HG02610 (cell line): ENCODE data around the gene PTPRD.
"Not testable (repeated sequence)": the region's sequence is repeated elsewhere in the genome, so short reads cannot be mapped to it uniquely, and the experiment has no call there.

ENCODE experiments used
- ATAC-seq: cut with Tn5 transposase; IDR thresholded peaks from one replicate; pipeline ENCODE4 v1.9.1; 2021; ENCODE audit warnings: mild to moderate bottlenecking, moderate library complexity; ENCODE audit not compliant: unreplicated experiment

PTPRD gene

DNA sequence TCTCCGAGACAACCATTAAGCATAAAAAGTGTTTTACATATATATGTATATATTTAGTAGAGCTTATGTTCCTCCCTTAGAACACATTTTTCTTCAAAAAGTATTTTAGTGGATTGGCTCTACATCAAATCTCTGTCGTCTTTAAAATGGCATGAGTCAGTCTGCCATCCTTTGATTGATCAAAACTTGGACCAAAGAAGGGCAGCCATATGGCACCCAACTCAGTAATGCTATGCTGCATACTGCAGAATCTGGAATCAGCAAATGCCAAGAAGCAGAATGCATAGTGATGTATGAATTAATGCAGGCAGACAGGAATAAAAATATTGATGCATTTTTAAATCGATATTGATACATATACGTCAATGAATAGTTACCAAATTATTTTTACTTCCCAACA, 1074.4 kb downstream of the PTPRD start:
- no peak for ATAC-seq

DNA sequence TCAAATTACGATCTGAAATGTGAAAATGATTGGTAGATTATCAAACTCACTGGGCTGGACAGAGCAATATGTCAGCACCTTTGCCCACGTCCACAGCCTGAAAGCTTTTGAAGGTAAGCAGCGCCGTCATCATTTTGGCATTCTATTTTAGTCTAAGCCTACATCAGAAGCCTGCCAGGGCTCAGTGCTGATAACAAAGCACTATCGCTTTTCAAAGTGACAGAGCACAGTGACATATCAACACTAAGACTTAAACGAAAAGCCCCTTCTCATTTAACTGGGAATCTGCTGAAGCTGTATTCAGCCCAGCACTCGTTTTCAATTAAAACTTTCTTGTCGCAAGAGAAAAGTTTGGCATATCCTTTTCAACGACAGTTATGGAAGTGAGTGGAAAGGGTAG, 1076.3 kb downstream of the PTPRD start:
- no peak for ATAC-seq

DNA sequence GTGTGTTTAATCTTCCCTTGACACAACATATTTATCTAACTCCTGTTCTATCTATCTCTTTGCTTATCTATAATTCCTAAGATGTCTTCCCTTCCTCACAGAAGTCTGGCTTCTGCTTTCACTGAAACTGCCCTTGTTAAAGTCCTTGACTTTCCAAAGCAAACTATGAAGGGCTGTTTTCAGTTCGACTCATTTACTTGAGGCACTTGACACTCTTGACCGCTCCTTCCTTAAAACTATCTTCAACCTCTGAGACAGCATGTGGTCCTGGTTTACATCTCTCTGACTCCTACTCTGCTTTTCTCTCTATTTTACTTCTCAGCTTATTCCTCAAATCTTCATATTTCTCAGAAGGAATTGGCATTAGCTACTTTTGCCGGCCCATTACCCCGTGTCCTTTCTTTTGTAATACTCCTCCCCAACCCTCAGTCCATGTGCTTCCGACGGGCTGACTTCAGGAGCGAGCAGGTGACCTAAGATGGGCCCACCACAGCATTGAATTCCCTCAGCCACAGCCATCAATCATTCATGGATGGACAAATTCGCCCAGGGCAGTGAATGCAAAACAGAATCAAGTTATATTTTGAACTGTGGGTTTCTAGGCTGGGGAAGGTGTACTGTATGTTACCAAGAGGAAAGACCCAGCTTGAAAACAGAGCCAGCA, 1089.2 kb downstream of the PTPRD start:
- no peak for ATAC-seq

DNA sequence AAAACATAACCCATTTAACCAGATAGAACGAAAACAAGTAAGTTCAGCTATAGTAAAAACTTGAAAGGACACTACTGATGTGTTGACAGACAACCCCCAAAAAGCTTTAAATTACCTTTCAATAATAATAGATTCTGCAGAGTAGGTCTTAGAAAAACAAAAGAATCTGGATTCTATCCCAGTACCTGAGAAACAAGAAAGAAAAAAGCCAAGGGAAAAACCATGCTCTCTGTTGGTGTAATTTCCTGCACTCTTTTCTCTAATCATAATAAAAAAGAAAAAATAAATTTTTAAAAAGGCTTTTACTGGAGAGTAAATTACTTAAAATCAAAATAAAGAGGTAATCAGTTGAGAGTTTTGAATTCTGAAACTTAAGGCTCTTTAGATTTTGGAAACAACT, 1090.4 kb downstream of the PTPRD start:
- ATAC-seq: no peak

DNA sequence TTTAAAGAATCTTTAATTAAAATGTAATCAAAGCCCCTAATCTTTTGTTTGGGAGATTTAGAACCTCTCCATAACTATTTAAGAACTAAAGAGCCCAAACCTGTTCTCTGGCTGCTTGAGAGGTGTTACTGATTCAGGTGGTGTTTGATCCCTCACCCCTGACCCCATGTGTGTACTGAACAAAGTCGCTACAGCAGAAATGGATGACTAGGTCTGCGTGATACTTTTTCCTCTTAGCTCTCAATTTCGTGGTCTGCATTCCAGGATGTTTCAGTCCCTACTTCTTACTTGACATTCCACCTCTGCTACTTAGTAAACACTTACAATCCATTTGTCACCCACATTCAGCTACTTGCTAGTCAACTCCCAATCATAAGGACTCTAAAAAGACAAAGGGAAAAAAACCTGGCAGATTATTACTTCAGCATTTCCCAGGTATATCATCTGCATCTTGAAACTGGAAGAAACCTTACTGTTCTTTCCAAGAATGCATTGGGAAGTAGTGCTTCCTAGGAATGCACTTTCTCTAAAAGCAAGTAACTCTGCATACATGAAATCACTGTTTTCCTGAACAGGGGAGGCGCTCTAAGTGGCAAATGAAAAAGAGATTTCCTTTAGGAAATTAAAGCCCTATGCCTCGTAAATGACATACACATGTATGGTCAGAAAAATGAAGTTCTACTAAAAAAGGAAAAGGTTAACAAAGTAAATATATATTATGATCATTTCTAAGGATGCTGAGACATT, 1091.6 kb downstream of the PTPRD start:
- ATAC-seq: no peak

DNA sequence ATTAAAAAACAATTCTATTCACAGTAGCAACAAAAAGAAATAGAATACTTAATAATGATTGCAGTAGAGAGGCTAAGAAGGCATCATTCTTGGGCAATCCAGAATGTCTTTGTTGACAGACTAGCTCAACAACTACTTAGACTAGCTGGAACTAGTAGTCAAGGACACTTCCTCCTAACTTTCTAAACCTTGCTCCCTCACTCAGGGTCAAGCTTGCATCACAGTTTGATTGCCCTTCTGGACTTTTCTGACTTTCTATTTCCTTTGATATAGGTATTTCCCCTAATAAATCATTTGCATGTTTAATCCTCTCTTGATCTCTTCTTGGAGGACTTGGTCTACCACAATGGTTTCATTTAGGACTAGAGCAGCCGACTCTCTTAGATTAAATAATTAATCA, 1107.9 kb downstream of the PTPRD start:
- ATAC-seq: no peak

DNA sequence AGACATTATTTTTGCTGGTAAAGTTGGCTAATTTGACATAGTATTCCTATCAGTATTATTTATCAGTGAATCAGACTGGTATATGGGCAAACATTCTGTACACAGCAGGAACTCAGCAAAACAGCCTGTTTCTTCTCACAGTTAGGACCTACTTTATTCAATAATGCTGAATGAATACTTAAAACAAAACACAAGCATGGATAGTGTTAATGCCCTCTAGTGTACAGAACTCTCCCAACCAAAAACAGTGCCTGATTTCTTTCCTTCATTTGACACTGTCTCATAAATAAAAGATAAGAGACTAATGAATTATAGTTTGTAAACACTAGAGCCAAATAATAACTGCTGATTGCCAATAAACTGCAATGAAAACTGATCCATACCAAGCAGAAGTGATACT, 1113.3 kb downstream of the PTPRD start:
- no peak for ATAC-seq

DNA sequence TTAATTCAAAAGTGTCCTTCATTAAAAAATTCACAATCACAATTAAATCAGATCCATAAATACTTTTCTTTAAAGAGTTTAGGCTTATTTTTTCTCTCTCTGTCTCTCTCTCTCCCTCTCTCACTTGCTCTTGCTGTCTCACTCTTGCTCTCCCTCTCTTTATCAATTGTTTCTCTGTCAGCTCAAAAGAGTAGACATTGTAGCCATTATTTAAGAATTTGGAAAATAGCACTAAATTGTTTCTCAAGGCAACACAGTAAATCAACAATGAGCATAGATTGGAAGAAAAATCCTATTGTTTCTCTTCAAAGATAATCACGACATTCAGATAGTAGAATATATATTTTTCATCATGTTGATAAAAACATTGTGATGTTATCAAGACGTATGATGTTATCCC, 1114.0 kb downstream of the PTPRD start:
- no peak for ATAC-seq

DNA sequence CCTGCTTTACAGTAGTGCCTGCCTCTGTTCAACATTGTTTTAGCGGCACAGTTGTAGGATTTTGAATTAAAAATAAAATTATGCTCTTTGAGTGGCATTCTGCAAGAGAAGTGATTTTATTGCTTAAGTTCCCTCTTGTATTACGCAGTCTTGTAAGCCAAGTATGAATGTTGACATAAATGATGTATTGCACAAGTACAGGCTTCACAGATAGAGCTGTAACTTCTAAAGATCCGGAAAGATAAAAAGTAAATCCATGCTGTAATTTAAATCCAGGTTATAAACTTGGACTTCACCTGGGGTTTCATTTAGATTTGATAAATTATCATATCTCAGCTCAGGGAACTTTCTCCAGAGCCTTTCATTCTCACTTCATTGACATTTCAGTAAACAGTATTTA, 1114.7 kb downstream of the PTPRD start:
- no peak for ATAC-seq

DNA sequence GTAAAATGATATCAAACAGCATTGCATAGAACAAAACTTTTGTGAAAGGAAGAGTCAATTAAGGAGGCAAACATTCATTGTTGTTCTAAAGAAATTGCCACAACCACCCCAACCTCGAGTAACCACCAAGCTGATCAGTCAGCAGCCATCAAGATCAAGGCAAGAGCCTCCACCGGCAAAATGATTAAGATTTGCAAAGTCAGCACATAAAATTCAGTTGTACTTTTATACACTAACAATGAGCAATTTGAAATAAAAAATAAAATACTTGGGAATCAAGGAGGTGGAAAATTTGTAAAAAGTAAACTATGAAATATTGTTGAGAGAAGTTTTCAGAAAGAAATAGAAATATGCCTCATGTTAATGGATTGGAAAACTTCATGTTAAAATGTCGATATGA, 1118.5 kb downstream of the PTPRD start:
- no peak for ATAC-seq

DNA sequence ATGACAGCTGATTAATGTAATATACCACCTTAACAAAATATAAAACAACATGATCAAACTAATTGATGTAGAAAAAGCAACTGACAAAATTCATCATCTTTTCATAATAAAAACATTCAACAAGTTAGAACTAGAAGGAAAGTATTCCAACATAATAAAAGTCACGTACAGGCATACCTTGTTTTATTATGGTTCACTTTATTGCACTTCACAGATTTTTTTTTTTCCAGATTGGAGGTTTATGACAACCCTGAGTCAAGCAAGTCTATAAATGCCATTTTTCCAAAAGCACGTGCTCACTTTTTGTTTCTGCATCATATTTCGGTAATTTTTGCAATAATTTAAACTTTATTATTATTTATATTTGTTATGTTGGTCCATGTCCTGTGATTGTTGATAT, 1120.3 kb downstream of the PTPRD start:
- no peak for ATAC-seq

DNA sequence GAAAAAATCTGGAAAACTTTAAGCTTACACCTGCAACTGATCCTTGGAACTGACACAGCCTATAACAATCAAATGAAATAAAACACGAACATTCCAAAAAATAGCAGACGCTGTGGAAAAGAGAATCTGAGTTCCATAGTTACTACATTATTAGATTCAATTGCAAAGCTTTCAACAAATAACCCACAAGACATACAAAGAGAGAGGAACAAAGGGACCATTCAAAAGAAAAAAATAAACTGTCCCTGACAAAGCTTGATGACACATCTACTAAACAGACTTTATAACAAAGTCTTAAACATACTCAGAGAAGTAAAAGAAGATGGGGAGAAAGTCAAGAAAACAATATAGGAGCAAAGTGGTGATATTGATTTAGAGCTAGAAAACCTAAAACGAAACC, 1123.6 kb downstream of the PTPRD start:
- ATAC-seq: no peak

DNA sequence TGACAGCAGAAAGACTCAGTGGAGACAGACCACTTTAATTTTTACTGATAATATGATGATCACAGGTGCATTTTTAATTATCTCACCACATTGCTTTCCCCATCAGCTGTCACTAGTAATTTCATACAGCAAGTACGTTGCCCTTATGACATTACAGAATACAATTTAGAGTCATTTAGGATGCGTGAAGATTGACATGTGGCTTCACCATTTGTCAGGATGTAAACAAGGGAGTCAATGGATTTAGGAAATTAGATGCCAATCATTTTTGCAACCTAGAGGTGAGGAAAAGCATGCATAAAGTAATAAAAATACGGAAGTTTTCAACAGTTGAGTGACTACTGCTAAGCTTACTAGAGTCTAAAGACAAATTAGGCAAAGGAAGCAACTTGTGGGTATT, 1129.6 kb downstream of the PTPRD start:
- no peak for ATAC-seq

DNA sequence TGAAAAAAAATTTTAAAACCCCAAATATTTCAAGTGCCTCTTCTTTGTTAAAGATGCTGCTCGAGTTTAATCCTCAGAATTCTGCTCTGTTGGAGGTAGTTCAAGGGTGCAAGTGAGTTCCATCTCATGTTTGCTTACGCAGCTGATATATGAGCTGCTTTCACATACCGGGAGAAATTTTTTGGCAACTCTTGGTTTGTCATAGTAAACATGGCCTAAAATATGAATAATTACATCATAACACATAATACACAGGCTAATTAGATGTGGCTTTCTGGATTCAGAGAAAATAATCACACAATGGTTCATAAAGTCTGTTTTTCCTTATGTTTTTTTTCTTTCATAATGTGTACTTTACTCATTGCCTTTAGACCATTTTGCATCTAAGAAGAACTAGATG, 1134.1 kb downstream of the PTPRD start:
- no peak for ATAC-seq

DNA sequence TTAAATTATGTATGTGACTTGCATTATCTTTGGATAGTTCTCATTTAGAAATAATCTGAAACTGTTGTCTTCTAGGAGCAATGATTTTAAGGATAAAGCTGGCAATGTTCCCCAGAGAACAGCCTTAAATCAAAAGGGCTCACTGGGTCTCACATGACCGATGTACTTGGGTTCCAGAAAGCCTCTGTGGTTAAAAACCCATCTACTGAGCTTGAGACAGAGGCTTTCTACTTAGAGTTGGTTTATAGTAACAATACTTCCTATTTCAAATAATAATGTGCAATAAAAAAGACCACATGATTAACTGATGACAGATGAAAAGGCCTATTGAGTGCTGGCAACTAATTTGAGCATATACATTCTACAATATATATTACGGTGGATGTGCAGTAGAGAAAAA, 1143.5 kb downstream of the PTPRD start:
- no peak for ATAC-seq

DNA sequence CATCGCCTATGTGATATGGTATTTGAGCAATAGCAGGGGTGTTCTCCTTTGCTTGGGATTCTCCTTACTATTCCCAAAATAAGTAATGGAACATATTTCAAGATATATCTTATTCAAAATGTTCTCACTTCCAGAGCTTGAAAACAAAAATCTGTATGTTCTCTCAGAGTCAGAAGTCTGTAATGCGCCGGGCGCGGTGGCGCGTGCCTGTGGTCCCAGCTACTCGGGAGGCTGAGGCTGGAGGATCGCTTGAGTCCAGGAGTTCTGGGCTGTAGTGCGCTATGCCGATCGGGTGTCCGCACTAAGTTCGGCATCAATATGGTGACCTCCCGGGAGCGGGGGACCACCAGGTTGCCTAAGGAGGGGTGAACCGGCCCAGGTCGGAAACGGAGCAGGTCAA, 1170.9 kb downstream of the PTPRD start:
- ATAC-seq: not testable (repeated sequence)

DNA sequence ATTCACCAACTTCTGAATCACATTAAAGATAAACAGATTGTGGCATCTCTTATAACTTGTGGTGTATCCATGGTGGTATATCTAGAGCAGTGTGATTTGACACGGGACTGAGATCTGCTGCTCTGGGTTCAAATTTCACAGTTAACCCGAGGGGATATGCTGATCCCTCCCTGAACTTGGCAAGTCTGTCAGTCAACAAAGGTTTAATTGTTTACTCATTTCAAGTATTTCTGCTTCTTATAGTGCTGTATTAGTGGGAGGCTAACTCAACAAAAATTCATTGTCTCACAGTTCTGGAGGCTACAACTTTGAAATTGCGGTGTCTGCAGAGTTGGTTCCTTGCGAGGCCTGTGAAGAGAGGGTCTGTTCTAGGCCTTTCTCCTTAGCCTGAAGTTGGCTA, 1175.2 kb downstream of the PTPRD start:
- no peak for ATAC-seq

DNA sequence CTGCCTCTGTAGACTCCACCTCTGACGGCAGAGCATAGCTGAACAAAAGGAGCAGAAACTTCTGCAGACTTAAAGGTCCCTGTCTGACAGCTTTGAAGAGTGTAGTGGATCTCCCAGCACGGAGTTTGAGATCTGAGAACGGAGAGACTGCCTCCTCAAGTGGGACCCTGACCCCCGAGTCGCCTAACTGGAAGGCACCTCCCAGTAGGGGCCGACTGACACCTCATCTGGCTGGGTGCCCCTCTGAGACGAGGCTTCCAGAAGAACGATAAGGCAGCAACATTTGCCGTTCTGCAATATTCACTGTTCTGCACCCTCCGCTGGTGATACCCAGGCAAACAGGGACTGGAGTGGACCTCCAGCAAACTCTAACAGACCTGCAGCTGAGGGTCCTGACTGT, 1186.3 kb downstream of the PTPRD start:
- ATAC-seq: not testable (repeated sequence)

DNA sequence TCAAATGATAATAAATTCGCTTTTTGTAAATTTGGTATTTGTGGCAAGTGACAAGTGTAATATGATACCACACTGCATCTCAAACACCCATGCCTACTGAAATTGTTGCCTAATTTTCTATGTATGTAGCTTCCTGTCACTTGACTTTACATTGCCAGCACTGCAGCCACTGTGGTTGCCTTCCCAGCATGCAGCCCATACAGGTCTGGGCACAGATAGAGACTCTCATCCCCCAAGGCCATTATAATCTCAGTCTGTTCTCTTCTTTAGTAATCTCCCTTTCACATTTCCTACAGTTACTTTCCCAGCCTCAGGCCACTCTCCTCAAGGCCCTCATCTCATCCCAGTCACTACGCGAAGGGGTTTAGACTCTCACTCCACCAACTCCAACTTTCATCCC, 1200.6 kb downstream of the PTPRD start:
- ATAC-seq: no peak

DNA sequence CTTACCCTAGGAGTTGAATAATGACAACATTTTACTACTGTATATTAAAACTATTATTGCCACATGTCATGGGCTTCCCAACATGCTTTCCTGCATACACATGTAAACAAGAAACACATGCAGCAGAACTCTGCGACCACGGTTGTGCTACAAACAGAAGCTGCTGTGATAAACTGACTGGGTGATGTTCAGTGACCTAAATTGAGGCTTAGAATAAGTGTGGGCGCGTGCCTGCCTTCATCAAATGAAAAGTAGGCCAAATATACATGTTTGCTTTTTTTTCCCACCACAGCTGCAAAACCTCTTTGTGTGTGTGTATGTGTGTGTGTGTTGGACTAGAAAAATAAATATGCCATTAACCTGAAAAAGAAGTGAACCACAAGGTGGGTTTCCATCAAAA, 1202.1 kb downstream of the PTPRD start:
- no peak for ATAC-seq

DNA sequence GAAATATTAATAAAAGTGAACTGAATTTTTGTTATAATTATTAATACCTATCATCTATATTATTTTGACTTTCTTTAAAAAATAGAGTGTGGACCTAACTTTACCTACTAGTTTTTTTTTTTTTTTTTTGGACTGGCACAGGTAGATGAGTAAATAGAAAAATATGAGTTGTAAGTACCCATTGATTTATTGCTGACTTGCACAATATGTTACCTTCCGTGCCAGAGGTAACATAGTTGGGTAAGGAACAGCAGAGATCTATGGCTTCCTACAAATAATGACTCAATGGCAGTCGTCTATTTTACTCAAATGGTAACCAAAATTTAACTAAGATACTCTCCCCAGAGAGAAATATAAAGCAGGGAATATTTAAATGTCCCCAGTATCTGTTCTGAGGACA, 1212.8 kb downstream of the PTPRD start:
- ATAC-seq: no peak

DNA sequence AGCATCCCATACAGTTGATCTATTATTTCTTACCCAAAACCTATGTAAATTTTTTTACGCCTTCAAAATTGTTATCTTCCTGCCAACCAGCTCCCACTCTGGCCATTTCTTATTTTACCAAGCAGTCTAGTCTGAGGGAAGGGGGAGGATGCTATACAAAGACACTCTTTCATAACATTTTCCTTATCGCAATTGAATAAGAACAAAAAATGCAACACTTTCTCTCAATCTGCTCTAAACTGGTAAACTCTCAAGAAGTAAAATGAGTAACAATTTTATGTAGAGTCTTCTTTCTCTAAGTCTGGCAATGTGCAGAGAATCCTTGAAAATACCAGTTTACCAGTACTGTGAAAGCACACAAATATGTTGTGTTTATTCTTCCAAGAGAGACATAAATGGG, 1216.3 kb downstream of the PTPRD start:
- no peak for ATAC-seq

DNA sequence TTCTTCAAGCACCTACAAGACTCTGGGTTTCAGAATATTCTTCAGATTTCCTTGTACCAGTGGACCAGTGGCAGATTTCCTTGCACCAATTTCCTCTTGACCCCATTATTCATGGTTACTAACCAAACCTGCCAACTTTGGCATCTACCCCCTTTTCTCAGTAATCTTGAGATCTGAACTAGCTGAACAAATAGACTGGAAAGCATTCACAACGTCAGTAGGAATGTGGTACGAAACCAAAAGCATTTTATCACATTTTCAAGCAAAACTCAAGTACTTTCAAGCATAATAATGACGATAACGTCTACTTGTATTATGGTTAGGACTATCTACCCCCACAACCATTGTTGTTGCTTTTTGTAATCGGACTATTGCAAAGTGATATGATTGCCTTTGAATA, 1217.3 kb downstream of the PTPRD start:
- ATAC-seq: no peak
